NK-92 (cell line): Measurements from ENCODE around the gene CBFB.

Experiments used
- DNase-seq: peaks from one replicate; lab custom pipeline; 2025; ENCODE audit not compliant: unreplicated experiment; lab: John Stamatoyannopoulos, UW

Gene CBFB

DNA sequence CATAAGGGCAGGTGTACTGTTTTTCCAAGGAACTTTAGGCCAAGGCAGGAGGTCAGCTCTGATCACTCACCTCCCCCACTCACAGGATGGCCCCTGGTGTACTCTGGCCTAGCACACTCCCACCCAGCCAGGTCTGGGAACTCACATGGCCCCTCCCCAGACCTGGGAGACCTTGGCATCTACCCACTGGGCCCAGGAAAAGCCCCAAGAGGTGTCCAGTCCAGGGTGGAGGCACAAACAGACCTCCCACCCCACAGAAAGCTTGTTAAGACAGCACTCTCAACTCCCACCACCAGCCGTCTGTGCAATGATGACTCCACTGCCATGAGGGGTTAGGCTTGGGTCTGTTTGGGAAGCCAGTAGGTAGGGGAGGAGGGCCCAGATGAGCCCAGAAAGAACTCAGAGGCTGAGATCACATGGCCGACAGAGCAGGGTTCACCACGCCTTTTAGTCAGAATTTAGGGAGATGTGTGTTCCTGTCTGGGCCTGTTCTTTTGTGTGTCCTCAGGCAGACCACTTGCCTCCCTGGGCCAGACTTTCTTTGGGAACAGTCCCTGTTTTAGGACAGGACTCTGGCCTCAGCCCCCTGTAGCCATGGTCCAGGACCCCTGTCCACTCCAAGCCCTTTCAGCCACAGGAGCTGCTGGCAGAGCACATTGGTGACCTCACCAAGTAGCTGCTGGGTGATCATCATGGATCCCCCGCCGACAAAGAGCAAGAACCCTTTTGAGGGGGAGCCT lies 12.1 kb upstream of the CBFB start:
- DNase-seq, result no peak

DNA sequence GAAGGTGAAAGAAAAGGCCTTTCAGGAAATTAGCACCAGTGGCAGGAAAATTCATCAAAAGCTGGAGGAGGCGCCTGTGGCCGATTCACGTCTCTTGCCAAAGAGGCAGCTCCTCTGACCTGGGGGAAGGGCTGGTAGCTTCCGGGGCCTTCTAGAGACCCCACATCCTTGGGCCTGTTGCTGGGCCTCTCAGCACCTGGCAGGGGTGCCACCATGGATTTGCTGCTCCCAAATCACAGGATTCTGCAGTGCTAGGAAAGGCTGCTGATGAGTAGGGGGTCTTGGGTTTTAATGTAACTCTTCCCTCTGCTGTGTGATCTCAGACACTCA lies 11.6 kb upstream of the CBFB start:
- DNase-seq, result no peak

DNA sequence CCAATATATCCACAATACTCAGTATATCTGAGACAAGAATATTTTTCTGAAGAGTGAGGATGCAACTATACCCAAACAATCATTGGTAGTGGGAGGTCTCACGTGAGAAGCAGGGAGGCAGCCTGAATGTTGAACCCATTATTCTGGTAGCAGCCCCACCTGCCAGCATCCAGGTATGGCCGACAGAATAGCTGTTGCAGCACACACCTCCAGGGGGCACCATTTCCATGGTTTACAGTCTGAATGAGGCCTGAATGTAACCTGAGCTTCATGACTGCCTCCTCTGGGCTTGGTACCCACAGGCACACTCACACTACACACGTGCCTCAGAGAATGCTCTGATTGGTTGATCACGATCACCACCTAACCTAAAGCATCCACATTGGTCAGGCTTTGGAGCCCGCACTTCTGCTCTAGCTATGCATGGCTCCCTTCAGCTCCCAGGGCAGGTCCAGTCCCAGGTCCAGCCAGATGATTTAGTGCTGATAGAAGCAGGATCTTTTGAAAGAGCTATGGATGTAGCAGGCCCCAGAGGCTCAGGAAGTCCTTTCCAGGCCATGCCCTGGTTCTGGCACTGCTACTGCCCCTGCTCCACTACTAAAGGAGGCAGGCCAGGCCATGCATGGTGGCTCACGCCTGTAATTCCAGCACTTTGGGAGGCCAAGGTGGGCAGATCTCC lies 11.0 kb upstream of the CBFB start:
- DNase-seq, result no peak

DNA sequence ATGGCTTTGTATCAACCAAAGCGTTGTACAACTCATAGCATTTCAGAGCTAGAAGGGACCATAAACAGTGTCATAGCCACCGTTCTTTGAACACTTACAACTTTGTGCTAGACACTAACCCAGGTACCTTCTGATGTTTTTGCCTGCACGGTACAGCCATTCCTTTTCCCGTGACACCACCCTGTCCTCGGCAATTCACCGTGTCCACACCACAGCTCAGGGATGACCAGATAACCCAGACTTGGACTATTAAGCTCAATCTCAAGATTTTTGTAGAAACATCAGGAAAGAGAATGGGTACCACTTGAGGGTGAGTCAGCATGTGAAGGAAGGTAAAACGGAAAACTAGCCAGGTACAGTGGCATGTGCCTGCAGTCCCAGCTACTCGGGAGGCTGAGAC lies 9.8 kb upstream of the CBFB start:
- DNase-seq, result no peak

DNA sequence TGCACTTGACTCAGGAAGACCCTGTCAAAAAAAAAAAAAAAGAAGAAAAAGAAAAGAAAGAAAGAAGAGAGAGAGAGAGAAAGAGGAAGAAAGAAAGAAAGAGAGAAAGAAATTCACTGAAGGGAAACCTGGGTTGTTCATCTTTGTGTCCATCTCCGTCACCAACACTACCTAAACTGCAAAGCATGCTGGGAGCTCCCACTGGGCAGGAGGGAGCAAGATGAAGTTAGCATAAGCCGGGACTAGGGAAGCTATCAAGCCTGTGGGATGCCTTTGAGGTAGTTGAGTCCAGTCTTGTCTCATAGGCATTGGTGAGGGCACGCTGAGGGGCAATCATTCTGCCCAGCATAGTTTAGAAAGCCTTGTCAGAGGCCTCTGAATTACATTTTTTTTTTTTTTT lies 7.6 kb upstream of the CBFB start:
- no peak for DNase-seq

DNA sequence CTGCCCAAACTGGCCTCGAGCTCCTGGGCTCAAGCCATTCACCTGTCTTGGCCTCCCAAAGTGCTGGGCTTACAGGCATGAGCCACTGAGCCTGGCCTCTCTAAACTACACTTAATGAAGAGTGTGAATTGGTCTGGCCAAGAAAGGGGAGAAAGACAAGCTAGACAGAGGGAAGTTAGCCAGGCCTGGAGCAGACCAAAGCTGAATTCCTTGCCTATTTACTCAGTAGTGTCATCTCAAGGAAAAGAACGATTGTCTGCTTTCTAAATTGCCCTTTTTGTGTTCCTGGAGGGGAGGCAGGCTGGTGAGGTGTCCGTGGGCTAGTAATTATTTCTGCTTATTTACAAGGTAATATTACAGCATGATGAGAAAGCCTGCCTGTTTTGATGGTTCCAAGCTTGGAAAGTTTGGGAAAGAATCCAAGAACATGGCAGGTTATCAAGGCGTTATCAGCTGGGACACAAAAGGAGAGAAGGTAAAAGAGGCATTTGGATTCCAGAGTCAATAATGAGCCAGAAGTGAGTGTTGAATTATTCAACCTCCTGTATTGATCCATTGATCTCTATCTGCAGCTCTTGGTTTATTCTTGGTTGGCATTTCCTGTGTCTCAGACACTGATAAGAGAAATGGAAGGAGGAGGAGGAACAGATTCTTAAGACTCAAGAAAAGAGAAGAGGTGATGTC lies 6.3 kb upstream of the CBFB start:
- no peak for DNase-seq

DNA sequence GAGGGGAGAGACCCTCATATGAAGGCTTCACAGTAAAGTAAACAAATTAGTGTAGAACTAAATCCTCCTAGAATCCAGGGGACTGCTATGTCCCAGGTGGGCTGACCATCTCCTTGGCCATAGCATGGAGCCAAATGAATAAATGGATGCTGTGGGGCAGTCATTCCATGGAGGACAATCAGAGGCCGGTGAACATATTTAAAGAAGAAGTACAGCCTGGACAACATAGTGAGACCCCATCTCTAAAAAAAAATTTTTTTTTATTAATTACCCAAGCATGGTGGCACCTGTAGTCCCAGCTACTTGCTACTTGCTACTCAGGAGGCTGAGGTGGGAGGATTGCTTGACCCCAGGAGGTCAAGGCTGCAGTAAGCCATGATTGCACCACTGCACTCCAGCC lies 5.3 kb upstream of the CBFB start:
- no peak for DNase-seq

DNA sequence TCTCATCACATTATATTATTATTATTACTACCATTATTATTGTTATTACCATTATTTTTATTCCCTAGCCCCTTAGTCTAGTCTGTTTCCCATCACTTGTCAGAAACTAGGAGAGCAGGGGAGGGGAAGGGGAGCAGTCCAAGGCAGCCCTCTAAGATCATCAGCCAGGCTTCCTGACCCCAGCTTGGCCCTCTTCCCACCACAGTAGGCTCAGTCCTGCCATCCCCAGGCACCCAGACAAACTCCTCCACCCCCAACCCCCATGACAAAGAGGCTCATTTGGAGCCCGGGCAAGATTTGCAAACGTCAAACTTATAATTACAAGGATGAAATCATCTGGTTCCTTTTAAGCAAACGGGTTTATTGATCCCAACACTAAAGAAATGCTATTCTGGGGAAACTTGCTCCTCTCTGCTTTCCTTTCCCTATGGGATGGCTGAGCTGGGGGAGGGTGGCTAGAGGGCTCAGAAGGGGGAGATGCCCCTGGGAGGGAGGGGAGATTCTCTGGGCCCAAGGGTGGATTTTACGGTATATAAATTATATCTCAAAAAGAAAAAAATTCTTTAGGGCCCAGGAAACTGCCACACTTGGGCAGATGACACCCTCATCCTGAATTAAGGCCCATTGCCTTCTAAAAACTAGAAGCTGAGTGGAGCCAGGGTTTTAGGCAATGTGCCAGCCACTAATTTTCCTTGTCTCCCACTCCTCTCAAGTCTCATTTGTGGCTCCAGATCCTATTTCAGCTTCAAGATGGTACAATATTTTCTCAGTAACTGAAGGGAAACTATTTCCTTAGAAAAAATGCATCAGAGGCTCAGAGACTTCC lies 4.4 kb upstream of the CBFB start:
- DNase-seq, result no peak

DNA sequence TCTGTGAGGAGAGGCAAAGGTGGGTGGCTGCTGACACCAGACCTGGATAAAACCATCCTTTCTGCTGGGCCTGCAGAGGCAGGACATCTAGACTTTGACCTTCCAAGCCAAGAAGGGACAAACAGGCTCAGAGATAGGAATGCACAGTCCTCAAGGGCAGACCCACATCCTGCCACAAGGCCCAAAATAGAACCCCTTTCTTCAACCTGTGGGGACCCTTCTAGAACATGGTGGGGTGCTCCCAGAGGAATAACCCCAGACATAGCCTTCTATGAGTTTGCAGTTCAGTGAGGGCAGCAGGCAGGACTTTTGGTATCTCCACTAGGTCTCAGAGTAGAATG lies 3.8 kb upstream of the CBFB start:
- no peak for DNase-seq

DNA sequence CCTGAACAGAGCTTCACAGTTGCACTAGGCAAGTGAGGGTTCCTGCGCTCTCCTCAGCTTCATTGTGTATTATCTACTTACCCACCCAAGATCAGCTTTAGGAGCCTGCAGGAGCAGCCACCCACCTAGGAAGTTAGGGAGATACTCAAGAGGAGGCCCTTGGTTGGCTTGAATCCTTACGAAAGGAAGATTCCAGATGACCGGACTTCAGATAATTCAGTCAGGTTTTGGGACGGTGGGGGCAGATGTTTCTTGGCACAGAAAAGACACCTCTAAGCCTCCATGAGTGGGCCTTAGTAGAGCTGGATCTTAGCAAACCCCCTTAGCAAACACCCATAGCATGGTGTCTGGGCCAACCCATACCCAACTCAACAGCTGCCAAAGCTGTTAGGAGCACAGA lies 2.4 kb upstream of the CBFB start:
- no peak for DNase-seq

DNA sequence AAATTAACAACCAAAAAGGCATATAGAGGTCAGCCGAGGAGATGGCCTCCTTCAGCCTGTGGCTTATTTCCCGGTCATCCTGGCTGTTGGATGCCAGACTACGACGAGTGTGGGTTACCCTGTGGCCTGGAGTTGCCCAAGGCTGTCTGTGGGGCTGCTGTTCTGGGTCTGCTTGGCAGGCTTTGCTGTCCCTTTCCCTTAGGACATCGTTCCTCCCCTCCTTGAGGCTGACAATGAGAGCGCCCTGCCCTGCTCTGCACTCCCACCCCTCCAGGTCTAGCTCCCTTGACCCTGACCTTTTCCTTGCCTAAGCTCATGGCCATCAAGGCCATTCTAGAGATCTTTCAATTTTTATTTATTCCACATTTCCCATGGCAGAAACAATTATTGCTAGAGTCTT lies 1.9 kb upstream of the CBFB start:
- DNase-seq, result no peak

DNA sequence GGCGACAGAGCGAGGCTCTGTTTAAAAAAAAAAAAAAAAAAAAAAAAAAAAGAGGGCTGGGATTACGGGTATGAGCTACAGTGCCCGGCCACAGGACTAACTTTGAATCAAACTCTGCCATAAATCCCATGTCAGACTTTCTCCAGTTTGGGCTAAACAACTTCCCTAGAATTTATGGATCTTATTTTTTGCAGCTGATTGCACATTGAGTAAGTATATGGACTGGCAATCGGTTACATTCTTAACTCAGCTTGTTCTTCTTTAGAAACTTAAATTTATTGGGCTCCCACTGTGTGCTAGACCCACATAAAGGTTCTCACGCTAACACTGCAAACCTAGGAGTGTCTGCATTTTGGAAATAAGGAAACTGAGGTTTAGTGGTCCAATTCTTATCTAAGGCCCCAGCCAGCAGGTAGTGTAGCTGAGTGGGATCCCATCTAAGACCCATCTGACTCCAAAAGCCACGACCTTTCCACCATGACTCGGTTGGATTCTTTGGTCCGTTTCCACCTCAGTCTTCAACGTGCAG lies 718 bp upstream of the CBFB start:
- DNase-seq, result no peak

DNA sequence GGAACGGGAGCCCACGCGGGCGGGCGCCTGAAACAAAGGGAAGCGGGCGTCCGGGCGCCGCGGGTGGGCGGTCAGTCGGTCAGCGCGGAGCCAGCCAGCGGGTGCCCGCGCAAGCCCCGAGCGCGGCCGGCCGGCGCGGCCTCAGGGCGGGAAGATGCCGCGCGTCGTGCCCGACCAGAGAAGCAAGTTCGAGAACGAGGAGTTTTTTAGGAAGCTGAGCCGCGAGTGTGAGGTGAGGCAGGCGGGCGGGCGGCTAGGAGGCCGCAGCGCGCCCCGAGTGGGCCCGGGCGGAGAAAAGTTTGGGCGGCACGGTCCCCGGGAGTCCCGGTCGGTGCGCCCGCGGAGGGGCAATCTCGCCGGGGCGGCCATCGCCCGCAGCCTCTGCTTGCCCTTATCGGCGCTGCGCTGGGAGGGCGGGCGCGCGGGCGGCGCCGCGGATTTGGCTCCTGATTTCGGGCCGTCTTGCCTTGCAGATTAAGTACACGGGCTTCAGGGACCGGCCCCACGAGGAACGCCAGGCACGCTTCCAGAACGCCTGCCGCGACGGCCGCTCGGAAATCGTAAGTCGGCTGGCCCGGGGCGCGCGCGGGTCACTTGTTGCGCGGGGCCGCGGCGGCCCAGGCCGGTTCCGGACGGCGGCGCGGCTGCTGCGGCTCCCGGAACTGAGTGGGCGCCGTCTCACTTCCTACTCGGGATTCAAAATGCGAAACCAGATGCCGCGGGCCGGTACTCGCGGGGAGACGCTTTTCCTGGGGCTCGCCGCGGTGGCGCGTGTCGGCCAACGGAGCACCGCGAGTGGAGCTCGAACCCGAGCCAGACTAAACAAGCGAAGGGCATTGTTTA lies 526 bp downstream of the CBFB start:
- no peak for DNase-seq

DNA sequence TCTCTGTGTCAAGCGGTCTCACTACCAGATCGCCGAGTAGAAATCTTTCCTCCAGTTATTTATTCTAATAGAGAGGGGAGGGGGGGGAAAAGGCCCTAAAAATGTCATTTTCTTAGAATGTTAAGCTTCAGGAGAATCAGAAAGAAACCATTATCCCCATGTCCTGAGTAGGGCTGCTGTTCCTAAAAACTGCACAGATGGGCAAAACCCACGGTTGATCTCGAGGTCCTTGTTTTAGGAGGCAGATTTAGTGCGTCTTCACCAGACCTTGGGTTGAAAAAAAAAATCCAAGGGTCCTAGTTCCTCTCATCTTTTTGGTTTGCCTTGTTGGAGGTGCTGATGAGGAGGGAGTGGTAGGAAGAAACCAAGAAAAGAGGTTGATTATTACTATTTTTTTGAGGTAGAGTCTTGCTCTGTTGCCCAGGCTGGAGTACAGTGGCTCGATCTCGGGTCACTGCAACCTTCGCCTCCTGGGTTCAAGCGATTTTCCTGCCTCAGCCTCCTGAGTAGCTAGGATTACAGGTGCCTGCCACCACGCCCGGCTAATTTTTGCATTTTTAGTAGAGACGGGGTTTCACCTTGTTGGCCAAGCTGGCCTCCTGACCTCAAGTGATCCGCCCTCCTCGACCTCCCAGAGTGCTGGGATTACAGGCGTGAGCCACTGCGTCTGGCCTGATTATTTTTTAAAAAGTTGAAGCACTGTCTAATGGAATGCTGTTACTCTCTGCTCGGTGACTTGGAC lies 1.4 kb downstream of the CBFB start:
- DNase-seq, result no peak

DNA sequence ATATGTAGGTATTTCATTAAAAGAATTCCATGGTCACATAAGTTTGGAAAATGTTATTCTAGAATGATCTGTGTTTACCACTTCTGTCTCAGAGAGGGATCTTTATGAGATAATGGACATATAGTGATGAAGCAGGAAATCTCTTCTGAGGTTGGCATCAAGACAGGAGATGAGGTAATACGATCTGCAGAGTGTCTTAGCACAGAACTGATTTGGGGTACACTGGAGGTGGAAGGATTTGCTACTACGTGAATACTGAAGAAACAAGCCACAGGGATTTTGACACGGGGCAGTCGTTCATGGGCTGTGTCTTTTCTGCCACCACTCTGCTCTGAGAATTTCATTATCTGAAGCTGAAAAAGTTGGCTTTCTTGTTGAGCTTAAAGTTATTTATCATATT lies 5.5 kb downstream of the CBFB start:
- DNase-seq, result no peak

DNA sequence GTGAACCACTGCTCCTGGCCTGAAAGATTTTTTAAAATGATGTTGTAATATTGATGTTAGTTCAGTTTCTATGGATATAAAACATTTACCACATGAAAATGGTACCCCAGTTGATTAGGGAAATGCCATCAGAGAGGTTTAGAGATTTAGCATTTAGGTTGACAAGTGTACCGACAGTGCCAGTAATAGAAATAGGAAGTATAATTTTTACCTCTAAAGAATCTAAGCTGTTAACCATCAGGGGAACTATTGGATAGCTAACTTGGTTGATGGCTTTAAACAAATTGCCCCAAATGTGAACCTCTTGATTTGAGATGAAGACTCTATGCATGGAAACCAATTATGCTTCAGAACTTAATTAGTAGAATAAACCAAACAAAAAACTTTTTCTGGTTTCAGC lies 6.4 kb downstream of the CBFB start:
- DNase-seq, result no peak

DNA sequence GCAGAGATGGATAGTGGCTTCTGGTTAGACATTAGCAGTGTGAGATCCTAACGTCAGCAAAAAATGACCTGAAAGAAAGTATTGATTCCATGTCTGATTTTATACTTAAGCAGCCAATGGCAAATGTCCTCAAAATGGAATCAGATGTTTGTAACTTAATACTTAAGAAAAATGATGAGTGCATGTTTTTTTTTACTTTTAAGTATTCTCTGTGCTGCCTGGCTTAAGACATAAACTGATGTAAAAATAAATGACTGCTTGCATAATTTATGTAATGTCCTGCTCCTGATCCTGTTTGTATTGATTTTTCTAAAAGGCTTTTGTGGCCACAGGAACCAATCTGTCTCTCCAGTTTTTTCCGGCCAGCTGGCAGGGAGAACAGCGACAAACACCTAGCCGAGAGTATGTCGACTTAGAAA lies 7.4 kb downstream of the CBFB start:
- DNase-seq, result no peak

DNA sequence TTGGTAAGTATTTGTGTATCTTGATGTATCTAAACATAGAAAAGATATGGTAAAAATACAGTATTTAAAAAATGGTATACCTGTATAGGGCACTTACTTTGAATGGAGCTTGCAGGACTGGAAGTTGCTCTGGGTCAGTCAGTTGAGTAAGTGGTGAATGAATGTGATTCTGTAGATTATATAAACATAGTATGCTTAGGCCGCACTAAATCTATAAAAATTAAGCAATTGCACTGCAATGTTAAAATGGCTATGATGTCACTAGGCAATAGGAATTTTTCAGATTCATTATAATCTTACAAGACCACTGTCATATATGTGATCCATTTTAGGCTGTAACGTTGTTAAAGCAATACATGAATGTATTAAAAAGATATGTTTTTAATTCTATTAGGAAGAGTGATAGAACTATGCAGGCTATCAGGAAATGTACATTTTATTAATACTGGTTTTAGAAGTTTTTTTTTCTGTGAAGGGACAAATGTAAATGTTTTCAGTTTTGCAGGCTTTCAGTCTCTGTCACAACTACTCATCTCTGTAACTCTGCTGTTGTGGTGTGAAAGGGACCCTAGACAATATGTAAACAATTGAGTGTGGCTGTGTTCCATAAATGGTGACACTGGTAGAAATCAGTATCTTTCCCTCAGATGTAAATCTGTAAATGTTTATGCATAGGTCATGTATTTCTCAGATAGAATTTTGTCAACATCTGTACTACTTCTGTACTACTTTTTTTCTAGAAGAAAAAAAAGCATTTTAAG lies 10.5 kb downstream of the CBFB start:
- DNase-seq, result no peak

DNA sequence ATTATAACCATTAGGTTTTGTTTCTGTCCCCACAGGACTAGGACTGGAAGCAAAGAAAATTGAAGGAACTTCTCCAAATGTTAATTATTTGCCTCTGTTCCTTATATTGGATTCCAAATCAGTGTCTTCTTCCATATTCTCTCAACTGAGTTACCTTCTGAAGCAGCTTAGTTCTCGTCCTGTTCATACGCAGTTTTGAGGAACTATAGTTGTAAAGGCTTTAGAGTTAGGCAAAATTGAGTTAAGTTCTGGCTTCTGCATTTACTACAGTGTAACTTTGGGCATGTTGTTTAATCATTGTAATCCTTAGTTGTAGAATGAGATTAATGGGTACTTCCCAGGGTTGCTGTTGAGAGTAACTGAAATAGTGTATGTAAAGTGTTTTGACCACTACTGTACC lies 11.2 kb downstream of the CBFB start:
- DNase-seq, result no peak
